Vagina (tissue), 2 donors: ENCODE results near the gene STIM2.

Source experiments
- POLR2A ChIP-seq, 2 donors: fragments of 450-650 bp; IDR thresholded peaks; one replicate each; pipeline ENCODE4 v1.6.1; 2017; ENCODE audit warnings: antibody characterized with exemption in 2 of 2, mild to moderate bottlenecking in 2 of 2, moderate library complexity in 2 of 2
- TF ChIP-seq, protein P1 (sequence below), 3 experiments: fragments of 450-650 bp in 2 of 3; fragments of 200-600 bp in 1 of 3; sonication (generic) in 1 of 3; IDR thresholded peaks; one replicate each; pipeline ENCODE4 v1.5.1; 2017 to 2019; ENCODE audit warnings: antibody characterized with exemption in 3 of 3, mild to moderate bottlenecking in 2 of 3, moderate library complexity in 2 of 3

DNA sequence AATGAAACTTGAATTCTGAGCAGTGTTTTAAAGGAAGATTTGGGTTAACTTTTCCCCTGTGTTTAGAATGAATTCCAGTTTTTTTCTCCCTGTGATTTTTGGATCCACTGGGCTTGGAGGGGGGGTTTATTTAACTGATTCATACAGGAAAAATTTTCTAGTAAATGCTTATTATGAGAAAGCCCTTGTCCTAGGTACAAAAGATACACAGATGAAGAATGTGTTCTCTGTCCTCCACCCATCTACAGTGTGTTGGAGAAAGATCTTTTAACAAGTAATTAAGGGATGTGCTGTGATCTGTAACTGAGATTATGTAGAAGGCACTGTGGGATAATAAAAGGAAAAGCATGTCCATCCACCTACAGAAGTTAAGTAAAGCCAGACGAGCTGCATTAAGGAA, 103.9 kb downstream of the STIM2 start:
- TF ChIP-seq, protein P1, sequence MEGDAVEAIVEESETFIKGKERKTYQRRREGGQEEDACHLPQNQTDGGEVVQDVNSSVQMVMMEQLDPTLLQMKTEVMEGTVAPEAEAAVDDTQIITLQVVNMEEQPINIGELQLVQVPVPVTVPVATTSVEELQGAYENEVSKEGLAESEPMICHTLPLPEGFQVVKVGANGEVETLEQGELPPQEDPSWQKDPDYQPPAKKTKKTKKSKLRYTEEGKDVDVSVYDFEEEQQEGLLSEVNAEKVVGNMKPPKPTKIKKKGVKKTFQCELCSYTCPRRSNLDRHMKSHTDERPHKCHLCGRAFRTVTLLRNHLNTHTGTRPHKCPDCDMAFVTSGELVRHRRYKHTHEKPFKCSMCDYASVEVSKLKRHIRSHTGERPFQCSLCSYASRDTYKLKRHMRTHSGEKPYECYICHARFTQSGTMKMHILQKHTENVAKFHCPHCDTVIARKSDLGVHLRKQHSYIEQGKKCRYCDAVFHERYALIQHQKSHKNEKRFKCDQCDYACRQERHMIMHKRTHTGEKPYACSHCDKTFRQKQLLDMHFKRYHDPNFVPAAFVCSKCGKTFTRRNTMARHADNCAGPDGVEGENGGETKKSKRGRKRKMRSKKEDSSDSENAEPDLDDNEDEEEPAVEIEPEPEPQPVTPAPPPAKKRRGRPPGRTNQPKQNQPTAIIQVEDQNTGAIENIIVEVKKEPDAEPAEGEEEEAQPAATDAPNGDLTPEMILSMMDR (IDR thresholded peaks at IDR 0.05) = no peak
- no peak for TF ChIP-seq POLR2A (IDR thresholded peaks at IDR 0.05)
